Ascending aorta (tissue), 2 donors: ENCODE results near the gene MYL12B. TPM values are rescaled to one million over a fixed set of nuclear protein-coding genes. Genes with fewer than 3 reads are reported as not detected.
"Not testable (repeated sequence)": the region's sequence is repeated elsewhere in the genome, so short reads cannot be mapped to it uniquely, and the experiment has no call there.

Experiments
- DNase-seq, 2 donors: peaks; one replicate each; pipeline ENCODE4 v3.0.0-alpha.2; 2019; ENCODE audit warnings: low spot score in 2 of 2
- H3K27ac ChIP-seq, 2 donors: fragments of 200-600 bp; sonication (generic); one replicate each; pipeline ENCODE4 v1.5.1; 2016 to 2017; ENCODE audit warnings: mild to moderate bottlenecking in 1 of 2
- H3K27me3 ChIP-seq: fragments of 200-600 bp; sonication (generic); one replicate; pipeline ENCODE4 v1.5.1; 2017
- H3K36me3 ChIP-seq, 2 donors: fragments of 200-600 bp; sonication (generic); one replicate each; pipeline ENCODE4 v1.5.1; 2016
- H3K4me1 ChIP-seq, 2 donors: fragments of 200-600 bp; sonication (generic); one replicate each; pipeline ENCODE4 v1.5.1; 2016 to 2017; ENCODE audit warnings: mild to moderate bottlenecking in 1 of 2
- H3K4me3 ChIP-seq, 2 donors: fragments of 200-600 bp; sonication (generic); one replicate each; pipeline ENCODE4 v1.5.1; 2016 to 2017; ENCODE audit warnings: mild to moderate bottlenecking in 1 of 2
- H3K9me3 ChIP-seq, 2 donors: fragments of 200-600 bp; sonication (generic); one replicate each; pipeline ENCODE4 v1.5.1; 2016
- intact Hi-C: fragments of 100-400 bp; cut with DNase I; formaldehyde crosslinking; loops from one replicate; pipeline ENCODE4 v1.15.1; 2023
- total RNA-seq: library from RNA; depleted of rRNA; stranded (reverse); fragments of >200 nt; gene quantifications from one replicate; pipeline ENCODE4 v1.1.0, GENCODE V29; 2016
- TF ChIP-seq, protein P1 (sequence below), 3 experiments: fragments of 200-600 bp in 2 of 3; fragments of 450-650 bp in 1 of 3; sonication (generic) in 2 of 3; IDR thresholded peaks; one replicate each; pipeline ENCODE4 v1.5.1; 2016 to 2019; ENCODE audit warnings: antibody characterized with exemption in 3 of 3, mild to moderate bottlenecking in 1 of 3, moderate library complexity in 1 of 3

Gene MYL12B
- total RNA-seq, 1 donor from 2014 or later: 198 TPM

DNA sequence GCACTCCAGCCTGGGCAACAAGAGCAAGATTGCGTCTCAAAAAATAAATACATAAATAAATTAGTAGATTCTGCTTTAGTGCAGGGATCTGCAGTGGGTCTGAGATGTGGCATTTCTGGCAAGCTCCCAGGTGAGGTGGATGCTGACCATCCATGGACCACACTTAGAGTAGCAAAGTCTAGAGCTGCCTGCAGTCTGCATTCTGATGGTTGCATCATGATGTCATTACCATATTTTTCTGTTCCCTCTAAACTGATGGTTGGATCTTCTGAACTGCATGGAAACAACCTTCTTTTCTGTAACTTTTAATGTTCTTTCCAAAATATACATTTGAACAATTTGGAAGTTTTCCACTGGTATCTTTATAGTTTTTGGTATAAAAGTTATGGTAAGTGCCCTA is 42.9 kb downstream of the MYL12B start:
- Histone ChIP-seq H3K9me3 (no peaks in the 10 kb centered on the region), H3K4me1 (no peaks in the 10 kb centered on the region), H3K27me3 (no peaks in the 10 kb centered on the region), H3K4me3 (no peak overlapping the region), H3K36me3 (no peaks in the 10 kb centered on the region), H3K27ac (no peak overlapping the region)
- intact Hi-C loops: no loop called here
- no peak for DNase-seq
- TF ChIP-seq, protein P1, sequence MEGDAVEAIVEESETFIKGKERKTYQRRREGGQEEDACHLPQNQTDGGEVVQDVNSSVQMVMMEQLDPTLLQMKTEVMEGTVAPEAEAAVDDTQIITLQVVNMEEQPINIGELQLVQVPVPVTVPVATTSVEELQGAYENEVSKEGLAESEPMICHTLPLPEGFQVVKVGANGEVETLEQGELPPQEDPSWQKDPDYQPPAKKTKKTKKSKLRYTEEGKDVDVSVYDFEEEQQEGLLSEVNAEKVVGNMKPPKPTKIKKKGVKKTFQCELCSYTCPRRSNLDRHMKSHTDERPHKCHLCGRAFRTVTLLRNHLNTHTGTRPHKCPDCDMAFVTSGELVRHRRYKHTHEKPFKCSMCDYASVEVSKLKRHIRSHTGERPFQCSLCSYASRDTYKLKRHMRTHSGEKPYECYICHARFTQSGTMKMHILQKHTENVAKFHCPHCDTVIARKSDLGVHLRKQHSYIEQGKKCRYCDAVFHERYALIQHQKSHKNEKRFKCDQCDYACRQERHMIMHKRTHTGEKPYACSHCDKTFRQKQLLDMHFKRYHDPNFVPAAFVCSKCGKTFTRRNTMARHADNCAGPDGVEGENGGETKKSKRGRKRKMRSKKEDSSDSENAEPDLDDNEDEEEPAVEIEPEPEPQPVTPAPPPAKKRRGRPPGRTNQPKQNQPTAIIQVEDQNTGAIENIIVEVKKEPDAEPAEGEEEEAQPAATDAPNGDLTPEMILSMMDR (IDR thresholded peaks at IDR 0.05): no peak

DNA sequence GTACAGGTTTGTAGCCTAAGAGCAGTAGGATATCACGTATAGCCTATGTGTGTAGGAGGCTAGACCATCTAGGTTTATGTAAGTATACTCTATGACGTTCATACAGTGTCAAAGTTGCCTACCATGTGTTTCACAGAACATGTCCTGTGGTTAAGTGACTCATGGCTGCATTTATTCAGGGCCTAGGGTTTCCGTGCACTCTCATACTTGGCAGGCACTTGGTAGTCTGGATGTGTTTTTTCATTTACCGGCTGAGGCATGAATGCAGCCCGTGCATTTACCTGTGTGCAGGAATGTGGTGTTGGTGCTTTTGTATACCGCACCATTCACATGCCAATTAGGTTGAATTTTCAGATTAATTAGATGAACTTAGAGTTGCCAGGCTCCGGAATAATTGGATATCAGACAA is 43.4 kb downstream of the MYL12B start:
- no peaks in the 10 kb centered on the region for H3K9me3 ChIP-seq
- DNase-seq: no peak
- no peaks in the 10 kb centered on the region for H3K27me3 ChIP-seq
- intact Hi-C loops: no loop called here
- H3K36me3 ChIP-seq: no peaks in the 10 kb centered on the region
- TF ChIP-seq, protein P1 (IDR thresholded peaks at IDR 0.05): no peak
- no peaks in the 10 kb centered on the region for H3K4me1 ChIP-seq
- no peak overlapping the region for H3K27ac ChIP-seq
- no peak overlapping the region for H3K4me3 ChIP-seq

DNA sequence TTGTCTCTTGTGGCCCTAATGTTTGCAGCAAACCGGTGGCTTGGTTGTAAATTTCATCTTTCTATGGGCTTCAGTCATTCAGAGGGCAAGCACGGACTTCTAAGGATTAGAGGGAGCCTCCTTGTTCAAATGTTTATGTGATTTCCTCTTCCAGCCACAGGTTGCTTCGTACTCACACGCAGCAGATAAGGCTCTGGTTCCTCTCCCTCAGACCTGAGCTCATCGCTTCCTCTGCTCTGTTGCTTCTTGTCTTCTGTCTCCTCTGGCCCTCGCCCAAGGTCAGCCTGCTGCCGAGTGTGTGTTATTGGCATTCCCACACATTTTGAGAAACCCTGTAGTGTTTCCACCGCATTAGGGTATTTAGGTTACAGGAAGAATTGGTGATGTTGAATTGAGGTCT is 44.0 kb downstream of the MYL12B start:
- intact Hi-C loops: no loop called here
- Histone ChIP-seq H3K36me3 (no peaks in the 10 kb centered on the region), H3K4me3 (no peak overlapping the region), H3K4me1 (no peaks in the 10 kb centered on the region), H3K9me3 (no peaks in the 10 kb centered on the region), H3K27ac (no peak overlapping the region), H3K27me3 (no peaks in the 10 kb centered on the region)
- no peak for DNase-seq
- TF ChIP-seq, protein P1 (IDR thresholded peaks at IDR 0.05): no peak

DNA sequence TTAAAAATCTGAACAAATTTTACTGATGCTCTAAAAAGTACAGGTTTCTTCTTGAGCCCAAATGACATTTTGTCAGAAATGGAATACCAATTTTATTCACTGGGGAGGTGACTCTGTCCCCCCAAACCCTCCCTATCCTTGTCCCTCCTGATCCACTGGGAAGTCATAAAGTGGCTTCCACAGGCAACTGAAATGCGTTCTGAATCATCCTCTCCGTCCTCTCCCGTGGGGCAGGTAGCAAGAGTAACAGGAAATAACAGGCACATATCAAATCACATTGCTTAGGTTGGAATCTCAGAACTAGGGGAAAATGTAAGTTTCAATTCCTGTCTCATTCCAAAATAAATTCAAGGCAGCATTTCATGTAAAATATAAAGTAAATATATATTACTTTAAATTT is 44.5 kb downstream of the MYL12B start:
- no peaks in the 10 kb centered on the region for H3K4me1 ChIP-seq
- TF ChIP-seq, protein P1 (IDR thresholded peaks at IDR 0.05): no peak
- intact Hi-C loops: no loop called here

DNA sequence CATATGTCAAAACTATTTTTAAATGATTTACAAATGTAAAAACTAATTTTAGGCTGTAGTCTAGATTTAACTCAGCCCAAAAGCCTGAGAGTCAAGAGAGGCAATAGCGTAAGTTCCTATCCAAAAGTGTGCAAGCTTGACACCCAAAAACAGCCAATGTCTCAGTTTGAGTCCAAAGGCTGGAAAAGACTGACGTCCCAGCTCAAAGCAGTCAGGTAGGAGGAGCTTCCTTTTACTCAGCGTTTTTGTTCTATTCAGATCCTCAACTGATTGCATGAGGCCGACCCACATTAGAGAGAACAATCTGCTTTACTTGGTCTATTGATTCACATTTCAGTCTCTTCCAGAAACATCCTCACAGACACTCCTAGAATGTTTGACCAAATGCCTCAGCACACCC is 51.8 kb downstream of the MYL12B start:
- no peak for DNase-seq
- Histone ChIP-seq H3K9me3 (no peaks in the 10 kb centered on the region), H3K27me3 (no peaks in the 10 kb centered on the region), H3K4me1 (no peaks in the 10 kb centered on the region), H3K27ac (no peak overlapping the region), H3K4me3 (no peak overlapping the region), H3K36me3 (no peaks in the 10 kb centered on the region)
- intact Hi-C loops: no loop called here
- TF ChIP-seq, protein P1 (IDR thresholded peaks at IDR 0.05): no peak

More for the DNA sequence above, 44.5 kb downstream of the MYL12B start:
- H3K9me3 ChIP-seq: no peaks in the 10 kb centered on the region
- H3K27me3 ChIP-seq: no peaks in the 10 kb centered on the region
- no peak overlapping the region for H3K4me3 ChIP-seq
- DNase-seq: no peak
- no peaks in the 10 kb centered on the region for H3K36me3 ChIP-seq
- no peak overlapping the region for H3K27ac ChIP-seq

DNA sequence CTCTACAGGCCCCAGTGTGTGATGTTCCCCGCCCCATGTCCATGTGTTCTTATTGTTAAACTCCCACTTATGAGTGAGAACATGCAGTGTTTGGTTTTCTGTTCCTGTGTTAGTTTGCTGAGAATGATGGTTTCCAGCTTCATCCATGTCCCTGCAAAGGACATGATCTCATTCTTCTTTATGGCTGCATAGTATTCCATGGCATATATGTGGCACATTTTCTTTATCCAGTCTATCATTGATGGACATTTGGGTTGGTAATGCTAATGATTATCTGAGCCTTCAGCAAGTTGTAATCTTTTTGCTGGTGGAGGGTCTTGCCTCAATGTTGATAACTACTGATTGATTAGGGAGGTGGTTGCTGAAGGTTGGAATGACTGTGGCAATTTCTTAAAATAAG is 53.4 kb downstream of the MYL12B start:
- DNase-seq, H3K27ac ChIP-seq, H3K9me3 ChIP-seq, H3K36me3 ChIP-seq, H3K4me1 ChIP-seq, intact Hi-C loops, H3K4me3 ChIP-seq, H3K27me3 ChIP-seq: not testable (repeated sequence)
